ENCODE results near the gene PDX1. TPM values are rescaled to one million over a fixed set of nuclear protein-coding genes. Genes with fewer than 3 reads are reported as not detected.

PDX1 gene
- total RNA-seq, 2 donors from 2014 or later = not detected

DNA sequence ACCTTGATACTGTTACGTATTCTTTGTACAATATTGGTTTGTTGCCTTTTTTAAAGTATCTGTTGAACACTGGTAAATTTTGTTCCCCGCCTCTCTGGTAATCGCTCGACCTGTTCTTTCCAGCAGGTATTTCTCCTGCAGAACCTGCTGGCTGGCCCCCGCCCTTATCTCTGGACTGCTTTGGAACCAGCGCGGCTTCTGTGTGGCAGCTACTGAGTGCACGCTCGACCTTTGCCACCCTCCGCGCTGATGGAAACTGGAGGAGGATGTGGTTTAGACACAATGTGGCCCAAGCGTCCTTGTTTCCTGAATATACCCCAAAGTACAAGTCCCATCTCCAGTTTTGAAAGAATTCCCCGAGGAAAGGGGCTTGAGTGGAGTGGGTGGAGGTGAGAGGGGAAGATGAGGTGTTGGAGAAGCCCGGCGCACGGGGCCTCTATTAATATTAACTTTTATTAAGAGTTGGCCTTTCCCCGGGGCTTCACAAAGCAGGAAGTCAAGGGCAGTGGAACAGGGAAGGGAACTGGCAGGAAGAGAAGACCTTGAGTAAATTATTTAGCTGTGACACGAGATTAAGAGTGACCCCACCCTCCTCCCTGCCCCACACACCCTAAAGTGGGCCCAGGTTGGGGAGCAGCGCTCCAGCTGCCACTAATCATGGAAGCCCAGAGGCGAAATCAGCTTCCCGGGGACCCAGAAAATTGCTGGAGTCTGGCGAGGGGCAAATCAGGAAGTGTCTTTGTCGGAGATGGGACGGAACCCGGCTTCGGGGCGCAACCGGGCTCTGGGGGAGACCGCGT lies 33.3 kb downstream of the PDX1 start:
- Histone ChIP-seq H3K9me3 (no peaks in the 10 kb centered on the region), H3K4me3 (peak overlapping the region in 1 of 2 donors; percentile 36), H3K4me1 (replicated peaks) (no peaks in the 10 kb centered on the region), H3K36me3 (no peaks in the 10 kb centered on the region), H3K27ac (no peak overlapping the region), H3K27me3 (replicated peaks; ENCODE audit: insufficient read depth) (no peaks in the 10 kb centered on the region)
- TF ChIP-seq POLR2A (IDR thresholded peaks at IDR 0.05) (no peak), POLR2AphosphoS5 (IDR thresholded peaks at IDR 0.05) (no peak)
- intact Hi-C loops (cut with DNase I) = no loop called here
- WGBS = 26% methylated on average over 30 of the region's 30 CpGs
- DNase-seq (ENCODE audit: low spot score) = no peak

DNA sequence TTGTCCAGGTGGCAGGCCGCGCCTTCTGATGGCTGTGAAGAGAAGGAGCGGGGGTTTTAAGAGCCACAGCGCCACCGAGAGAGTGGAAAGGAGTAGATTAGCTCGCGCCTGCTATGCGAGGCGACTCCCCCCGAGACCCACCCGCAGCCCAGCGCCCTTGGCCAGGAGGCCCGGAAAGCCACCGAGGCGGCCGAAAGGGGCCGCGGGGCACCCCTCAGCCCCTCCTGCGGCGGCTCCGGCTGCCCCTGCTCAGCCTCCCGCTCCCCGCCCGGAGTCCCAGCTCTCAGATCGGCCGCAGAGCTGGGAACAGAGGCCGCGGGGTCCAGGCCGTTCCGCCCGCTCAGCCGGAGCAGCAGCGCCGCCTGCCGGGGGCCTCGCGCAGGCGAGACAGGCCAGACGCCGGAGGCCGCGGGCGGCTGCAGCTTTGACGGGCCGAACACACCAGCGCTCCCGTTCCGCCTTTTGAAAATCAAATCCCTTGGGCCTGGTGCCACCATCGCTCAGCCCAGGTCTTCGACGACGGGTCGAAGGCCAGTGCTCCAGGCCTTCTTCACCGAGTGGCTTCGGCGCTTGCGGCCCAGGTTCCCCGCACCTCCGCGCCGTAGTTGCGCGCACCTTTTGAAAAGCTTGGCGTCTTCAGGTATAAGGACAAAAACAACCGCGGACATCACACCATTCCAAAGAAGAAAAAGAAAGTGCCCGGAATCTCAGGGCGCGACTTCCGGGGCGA lies 34.0 kb downstream of the PDX1 start:
- peak overlapping the region; percentile 18 to 36 for H3K4me3 ChIP-seq
- intact Hi-C loops (cut with DNase I) = no loop called here
- no peaks in the 10 kb centered on the region for H3K4me1 ChIP-seq (replicated peaks)
- H3K27ac ChIP-seq = peak overlapping the region in 1 of 2 donors; percentile 45
- 3% methylated on average over 45 of the region's 71 CpGs for WGBS
- TF ChIP-seq POLR2A (IDR thresholded peaks at IDR 0.05) (no peak), CTCF (IDR thresholded peaks at IDR 0.05) (peak; percentile 58 to 83 (median 68))
- peaks cover 3% of the 10 kb centered on the region for H3K27me3 ChIP-seq (replicated peaks; ENCODE audit: insufficient read depth)
- peak; percentile 47 for DNase-seq (ENCODE audit: low spot score)
- H3K9me3 ChIP-seq = no peaks in the 10 kb centered on the region
- H3K36me3 ChIP-seq = no peaks in the 10 kb centered on the region

DNA sequence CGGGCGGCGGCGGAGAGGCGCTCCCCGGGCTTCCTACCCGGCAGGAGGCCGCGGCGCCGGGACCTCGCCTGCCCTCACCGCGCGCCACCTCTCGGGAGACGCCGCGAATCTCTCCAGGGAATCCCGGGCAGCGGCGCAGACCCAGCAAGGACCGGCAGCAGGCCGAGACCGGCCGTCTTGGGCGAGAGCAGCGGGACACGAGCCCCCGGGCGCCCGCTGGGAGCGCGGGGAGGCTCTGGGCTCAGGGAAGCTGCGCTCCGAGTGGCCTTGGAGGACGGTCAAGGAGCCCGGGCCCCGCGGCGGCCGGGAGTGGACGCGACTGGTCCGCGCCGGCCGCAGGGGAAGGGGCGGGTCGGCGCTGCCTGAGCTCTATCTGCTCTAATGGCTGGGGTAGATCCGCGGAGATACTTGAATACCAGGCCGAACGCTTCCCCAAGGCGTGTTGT lies 34.6 kb downstream of the PDX1 start:
- Histone ChIP-seq H3K27ac (peak overlapping the region in 1 of 2 donors; percentile 45), H3K4me3 (peak overlapping the region; percentile 18 to 36), H3K27me3 (replicated peaks; ENCODE audit: insufficient read depth) (peaks cover 8% of the 10 kb centered on the region), H3K9me3 (no peaks in the 10 kb centered on the region), H3K36me3 (no peaks in the 10 kb centered on the region), H3K4me1 (replicated peaks) (no peaks in the 10 kb centered on the region)
- TF ChIP-seq CTCF (IDR thresholded peaks at IDR 0.05) (no peak), POLR2A (IDR thresholded peaks at IDR 0.05) (no peak), POLR2AphosphoS5 (IDR thresholded peaks at IDR 0.05) (no peak)
- intact Hi-C loops (cut with DNase I) = no loop called here
- no peak for DNase-seq (ENCODE audit: low spot score)
- WGBS = 7% methylated on average over 53 of the region's 56 CpGs

DNA sequence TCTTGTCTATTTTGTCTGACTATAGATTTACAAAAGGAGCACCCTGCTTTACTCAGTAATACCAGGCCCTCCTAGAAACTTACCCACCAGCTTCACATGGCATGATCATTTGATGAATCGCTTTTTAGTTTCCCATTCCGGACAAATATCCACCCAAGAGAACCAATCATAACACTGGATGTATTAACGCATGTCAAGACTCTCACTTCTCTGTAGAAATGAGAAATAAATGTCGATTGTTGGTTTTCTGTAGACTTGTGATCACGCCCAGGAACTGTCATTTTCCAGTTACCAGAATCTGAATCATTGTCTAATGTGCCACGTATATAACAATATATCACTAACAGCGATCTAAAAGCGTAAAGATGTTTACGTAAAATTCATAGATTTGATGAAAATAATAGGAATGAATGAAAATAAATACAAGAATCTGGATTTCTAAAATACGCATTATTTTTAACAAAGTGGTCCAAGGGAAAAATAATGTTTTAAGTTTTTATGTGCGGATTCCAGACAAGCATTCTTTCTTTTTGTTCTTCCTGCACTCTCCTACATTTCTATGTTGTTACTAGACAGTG lies 35.3 kb downstream of the PDX1 start:
- no peaks in the 10 kb centered on the region for H3K9me3 ChIP-seq
- DNase-seq (ENCODE audit: low spot score) = no peak
- H3K27me3 ChIP-seq (replicated peaks; ENCODE audit: insufficient read depth) = peaks cover 13% of the 10 kb centered on the region
- no peak for TF ChIP-seq POLR2AphosphoS5 (IDR thresholded peaks at IDR 0.05)
- no peak for TF ChIP-seq POLR2A (IDR thresholded peaks at IDR 0.05)
- no peak for TF ChIP-seq CTCF (IDR thresholded peaks at IDR 0.05)
- H3K27ac ChIP-seq = no peak overlapping the region
- no peaks in the 10 kb centered on the region for H3K36me3 ChIP-seq
- no peak overlapping the region for H3K4me3 ChIP-seq
- intact Hi-C loops (cut with DNase I) = no loop called here
- H3K4me1 ChIP-seq (replicated peaks) = no peaks in the 10 kb centered on the region
- 71% methylated on average over 11 of the region's 11 CpGs for WGBS

DNA sequence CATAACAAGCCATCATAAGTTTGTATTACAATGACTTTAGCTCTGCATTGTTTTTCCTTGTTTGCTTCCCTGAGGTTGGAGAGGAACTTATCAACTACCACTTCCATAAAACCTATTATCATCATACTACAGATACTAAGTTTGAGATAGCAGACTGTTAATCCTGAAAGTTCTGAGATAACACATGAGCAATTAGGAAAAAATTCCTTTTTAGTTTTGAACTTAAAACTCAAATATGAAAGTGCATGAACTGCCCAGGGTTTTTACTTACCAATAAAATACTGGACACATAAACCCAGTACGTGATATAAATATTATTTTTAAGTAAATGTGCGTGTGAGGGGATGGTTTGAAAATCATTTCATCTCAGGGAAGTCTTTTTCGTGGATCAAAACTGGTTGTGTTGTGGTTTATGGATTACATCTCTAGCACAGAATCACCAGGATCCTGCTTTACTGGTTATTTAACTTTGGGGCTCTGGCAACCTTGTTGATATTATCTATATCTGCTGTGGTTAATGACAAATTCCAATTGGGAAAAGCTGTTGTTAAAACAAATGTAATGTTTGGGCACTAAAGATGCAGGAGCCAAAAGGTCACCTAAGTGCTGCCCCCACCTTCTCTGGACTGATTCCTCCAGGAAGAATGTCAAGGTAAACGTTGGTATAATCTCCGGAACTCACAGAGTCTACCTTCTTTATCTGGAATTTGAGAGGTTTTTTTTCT lies 36.9 kb downstream of the PDX1 start:
- no peak for DNase-seq (ENCODE audit: low spot score)
- intact Hi-C loops (cut with DNase I) = no loop called here
- Histone ChIP-seq H3K27ac (no peak overlapping the region), H3K27me3 (replicated peaks; ENCODE audit: insufficient read depth) (peaks cover 13% of the 10 kb centered on the region), H3K9me3 (no peaks in the 10 kb centered on the region), H3K36me3 (no peaks in the 10 kb centered on the region), H3K4me3 (no peak overlapping the region), H3K4me1 (replicated peaks) (peaks cover 3% of the 10 kb centered on the region)
- WGBS = 17% methylated on average over 5 of the region's 5 CpGs
- TF ChIP-seq POLR2AphosphoS5 (IDR thresholded peaks at IDR 0.05) = no peak
- TF ChIP-seq CTCF (IDR thresholded peaks at IDR 0.05) = no peak
- TF ChIP-seq POLR2A (IDR thresholded peaks at IDR 0.05) = no peak
